Upper lobe of left lung (tissue), 6 donors: Measurements from ENCODE around the gene CD79A. TPM values are rescaled to one million over a fixed set of nuclear protein-coding genes. Genes with fewer than 3 reads are reported as not detected.

Experiments used
- ATAC-seq, 2 donors: fragments of 200-7000 bp; cut with Tn5 transposase; one replicate each; pipeline ENCODE4 v1.9.1; 2022; ENCODE audit warnings: mild to moderate bottlenecking in 2 of 2, moderate library complexity in 2 of 2; ENCODE audit not compliant: low FRiP score in 2 of 2
- DNase-seq, 2 donors: peaks; one replicate each; pipeline ENCODE4 v3.0.0-alpha.2; 2019 to 2020
- H3K27ac ChIP-seq, 4 donors: fragments of 200-600 bp; sonication (generic); one replicate each; pipeline ENCODE4 v1.5.1; 2016 to 2019
- H3K27me3 ChIP-seq, 4 donors: fragments of 200-600 bp; sonication (generic); one replicate each; pipeline ENCODE4 v1.5.1; 2017 to 2019
- H3K36me3 ChIP-seq, 4 donors: fragments of 200-600 bp; sonication (generic); one replicate each; pipeline ENCODE4 v1.5.1; 2016 to 2019
- H3K4me1 ChIP-seq, 4 donors: fragments of 200-600 bp; sonication (generic); one replicate each; pipeline ENCODE4 v1.5.1; 2018 to 2019
- H3K4me3 ChIP-seq, 4 donors: fragments of 200-600 bp; sonication (generic); one replicate each; pipeline ENCODE4 v1.5.1; 2017 to 2019; ENCODE audit warnings: mild to moderate bottlenecking in 2 of 4, moderate library complexity in 1 of 4
- H3K9me3 ChIP-seq, 4 donors: fragments of 200-600 bp; sonication (generic); one replicate each; pipeline ENCODE4 v1.5.1; 2018 to 2019
- CTCF ChIP-seq, 6 experiments: fragments of 450-650 bp in 4 of 6; fragments of 200-600 bp in 2 of 6; sonication (generic) in 2 of 6; IDR thresholded peaks; one replicate each; pipeline ENCODE4 v1.5.1; 2016 to 2019; ENCODE audit warnings: antibody characterized with exemption in 6 of 6
- EP300 ChIP-seq, 4 donors: sonication (generic); formaldehyde crosslinking; IDR thresholded peaks; one replicate each; pipeline ENCODE4 v1.5.1; 2017; ENCODE audit warnings: antibody characterized with exemption in 4 of 4, control low read depth in 2 of 4
- POLR2A ChIP-seq, 4 donors: fragments of 450-650 bp; IDR thresholded peaks; one replicate each; pipeline ENCODE4 v1.5.1; 2016 to 2017; ENCODE audit warnings: antibody characterized with exemption in 4 of 4, mild to moderate bottlenecking in 2 of 4
- POLR2AphosphoS5 ChIP-seq, 2 donors: sonication (generic); formaldehyde crosslinking; IDR thresholded peaks; one replicate each; pipeline ENCODE4 v1.5.1; 2017; ENCODE audit warnings: antibody characterized with exemption in 2 of 2
- WGBS, 2 donors: methylation state at CpG; one replicate each; pipeline ENCODE4 v1.1.5; 2017 to 2018; 5-methylcytosine and 5-hydroxymethylcytosine counted together
- total RNA-seq, 6 donors: library from RNA; depleted of rRNA in 4 of 6; stranded (reverse); fragments of >200 nt in 4 of 6; gene quantifications; one replicate each; pipeline versions ENCODE4 v1.1.0 to v1.2.1, GENCODE V29; 2016 to 2021
- donor health status: DM: no; HTN: no; CAD: no; lungs with moderate emphysema.
- donor health status: DM: no; HTN: yes; CAD: no; lungs with severe emphysema.

CD79A gene
- 1 to 10 TPM in 4 of 6 donors, under 1 TPM in 1, not detected in 1; 0.76 to 4.7 (median 4.1) TPM for total RNA-seq

GRCh38 chr19:41876847-41877832 lies at the start of gene CD79A:
TSS of gene CD79A (plus strand) at chr19:41877279. CDS start at chr19:41877305, 26 bp downstream.
- peak in 1 of 2 donors; percentile 46 for ATAC-seq
- Histone ChIP-seq H3K4me1 (peaks cover 19 to 36% (median 30%) of the 10 kb centered on the region in 4 donors), H3K27me3 (no peaks in the 10 kb centered on the region), H3K36me3 (peaks cover 0 to 7% (median 1%) of the 10 kb centered on the region in 4 donors), H3K4me3 (no peak within 1 kb of the TSS), H3K27ac (peak within 1 kb of the TSS in 3 of 4 donors; percentile 49 to 75 (median 65)), H3K9me3 (no peaks in the 10 kb centered on the region)
- 51 to 58% methylated on average over 6 to 8 of the region's 9 CpGs for WGBS, 2 donors
- peak in 1 of 2 donors; percentile 52 for DNase-seq
- no peak for TF ChIP-seq EP300 (IDR thresholded peaks at IDR 0.05)

DNA sequence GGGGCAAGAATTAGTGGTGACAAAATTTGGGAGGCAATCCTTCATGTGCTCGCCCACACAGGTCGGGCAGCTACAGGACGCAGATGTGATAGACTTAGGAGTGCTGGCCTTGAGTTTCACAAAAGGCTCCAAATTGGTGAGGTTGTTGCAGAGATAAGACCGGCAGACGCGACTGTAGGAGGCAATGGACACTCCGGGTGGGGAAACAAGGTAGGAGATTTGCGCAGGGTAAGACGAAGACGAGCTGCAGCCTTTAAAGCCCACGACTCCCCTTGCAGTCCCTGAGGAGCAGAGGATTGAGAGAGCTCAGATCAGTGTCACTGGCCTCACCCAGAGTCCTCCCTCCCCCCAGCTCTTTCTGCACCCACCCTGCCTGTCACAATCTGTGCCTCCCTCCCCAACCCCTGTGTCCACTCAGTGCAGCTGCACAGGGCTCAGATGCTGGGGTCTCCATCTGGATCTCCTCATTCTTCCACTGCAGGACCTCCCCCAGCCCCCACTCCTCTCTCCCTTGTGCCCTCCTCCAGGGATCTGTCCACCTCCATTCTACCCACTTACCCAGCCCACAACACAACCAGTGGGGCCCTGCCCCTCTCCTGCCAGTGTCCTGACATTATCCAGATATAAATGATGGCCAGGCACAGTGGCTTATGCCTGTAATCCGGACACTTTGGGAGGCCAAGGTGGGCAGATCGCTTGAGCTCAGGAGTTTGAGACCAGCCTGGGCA lies 38.9 kb upstream of the CD79A start:
- Histone ChIP-seq H3K27ac (no peak overlapping the region), H3K4me3 (no peak overlapping the region), H3K27me3 (no peaks in the 10 kb centered on the region), H3K9me3 (no peaks in the 10 kb centered on the region), H3K36me3 (no peaks in the 10 kb centered on the region), H3K4me1 (no peaks in the 10 kb centered on the region)
- DNase-seq (no peak), ATAC-seq (no peak)
- WGBS, 2 donors, result 67% methylated on average over 11 to 13 of the region's 13 CpGs
- TF ChIP-seq EP300 (IDR thresholded peaks at IDR 0.05) (no peak), POLR2AphosphoS5 (IDR thresholded peaks at IDR 0.05) (no peak), POLR2A (IDR thresholded peaks at IDR 0.05) (no peak), CTCF (IDR thresholded peaks at IDR 0.05) (no peak)

DNA sequence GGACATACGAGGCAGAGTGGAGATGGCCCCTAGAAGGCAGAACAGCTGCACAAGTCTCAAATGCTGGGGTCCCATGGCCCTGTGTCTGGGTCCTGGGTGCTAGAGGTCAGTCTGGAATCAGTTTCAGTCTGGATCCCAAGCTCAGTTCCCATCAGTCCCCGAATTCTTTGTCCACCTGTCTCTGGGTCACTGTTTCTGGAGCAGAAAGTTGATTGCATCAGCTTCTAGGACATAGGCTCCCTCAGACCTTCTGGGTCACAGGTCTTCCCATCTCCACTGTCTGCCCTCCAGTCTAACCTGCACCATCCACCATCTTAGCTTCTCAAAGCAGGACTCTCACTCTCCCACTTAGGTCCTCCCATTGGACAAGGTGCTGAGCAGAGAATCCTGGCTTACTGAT lies 37.9 kb upstream of the CD79A start:
- WGBS, 2 donors, result 63 to 65% methylated on average over 2 of the region's 2 CpGs
- no peak for TF ChIP-seq CTCF (IDR thresholded peaks at IDR 0.05)
- TF ChIP-seq POLR2AphosphoS5 (IDR thresholded peaks at IDR 0.05), result no peak
- TF ChIP-seq POLR2A (IDR thresholded peaks at IDR 0.05), result no peak
- no peak for TF ChIP-seq EP300 (IDR thresholded peaks at IDR 0.05)
- no peaks in the 10 kb centered on the region for H3K36me3 ChIP-seq
- no peak overlapping the region for H3K4me3 ChIP-seq
- DNase-seq (no peak), ATAC-seq (no peak)
- no peaks in the 10 kb centered on the region for H3K4me1 ChIP-seq
- H3K9me3 ChIP-seq, result no peaks in the 10 kb centered on the region
- no peaks in the 10 kb centered on the region for H3K27me3 ChIP-seq
- H3K27ac ChIP-seq, result no peak overlapping the region

- no peak for TF ChIP-seq CTCF (IDR thresholded peaks at IDR 0.05)
- TF ChIP-seq POLR2AphosphoS5 (IDR thresholded peaks at IDR 0.05), result no peak
- TF ChIP-seq EP300 (IDR thresholded peaks at IDR 0.05), result no peak
- no peak for TF ChIP-seq POLR2A (IDR thresholded peaks at IDR 0.05)
- no peaks in the 10 kb centered on the region for H3K27me3 ChIP-seq
- WGBS, 2 donors, result 53 to 61% methylated on average over 7 of the region's 7 CpGs
- no peaks in the 10 kb centered on the region for H3K4me1 ChIP-seq
- no peak overlapping the region for H3K4me3 ChIP-seq
- no peak overlapping the region for H3K27ac ChIP-seq
- ATAC-seq (no peak), DNase-seq (no peak)
- no peaks in the 10 kb centered on the region for H3K36me3 ChIP-seq
- H3K9me3 ChIP-seq, result no peaks in the 10 kb centered on the region
Observed at GRCh38 chr19:41843371-41843770, 33.7 kb upstream of the CD79A start.

- Histone ChIP-seq H3K4me3 (no peak within 1 kb of the TSS), H3K36me3 (no peaks in the 10 kb centered on the region), H3K9me3 (no peaks in the 10 kb centered on the region), H3K27me3 (no peaks in the 10 kb centered on the region), H3K27ac (no peak within 1 kb of the TSS), H3K4me1 (no peaks in the 10 kb centered on the region)
- WGBS, 2 donors, result 83 to 88% methylated on average over 29 to 30 of the region's 30 CpGs
- TF ChIP-seq POLR2A (IDR thresholded peaks at IDR 0.05) (no peak), POLR2AphosphoS5 (IDR thresholded peaks at IDR 0.05) (no peak), EP300 (IDR thresholded peaks at IDR 0.05) (no peak), CTCF (IDR thresholded peaks at IDR 0.05) (no peak)
- DNase-seq (peak in 1 of 2 donors; percentile 80), ATAC-seq (no peak)
Observed at GRCh38 chr19:41844601-41845000, 32.5 kb upstream of the CD79A start, which contains the start of gene LYPD4. TSS of gene LYPD4 (minus strand) at chr19:41844683. CDS start at chr19:41839285, 5,398 bp downstream.
